ENCODE data around the gene GRPEL1. TPM values are rescaled to one million over a fixed set of nuclear protein-coding genes. Genes with fewer than 3 reads are reported as not detected.

The GRPEL1 gene
- total RNA-seq, 1 donor from 2014 or later, result 25.7 TPM

DNA sequence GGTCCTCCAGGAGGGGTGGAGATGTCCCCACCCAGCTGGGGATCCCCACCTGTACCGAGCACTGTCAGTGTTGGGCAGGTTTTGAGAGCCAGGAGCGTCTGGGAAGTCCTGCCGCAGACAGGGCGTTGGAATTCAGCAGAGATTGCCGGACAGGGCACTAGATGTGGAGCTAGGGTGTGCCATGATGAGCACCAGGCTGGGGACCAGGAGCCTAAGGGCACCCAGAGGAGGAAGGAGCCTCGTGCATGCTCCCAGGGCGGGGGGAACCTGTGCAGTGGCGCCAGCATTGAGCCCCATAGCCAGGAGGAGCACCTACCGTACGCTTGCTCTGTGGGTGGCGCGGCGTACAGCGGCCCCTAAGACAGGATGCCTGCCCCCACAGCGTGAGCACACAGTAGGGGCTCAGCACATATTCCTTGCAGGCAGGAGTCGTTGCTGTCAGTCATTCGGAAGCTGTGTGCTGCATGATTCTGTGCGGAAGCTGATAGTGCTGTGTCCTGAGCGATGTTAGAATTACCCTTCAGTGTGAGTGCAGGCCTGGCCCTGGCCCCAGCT, 43.5 kb downstream of the GRPEL1 start:
- H3K9me3 ChIP-seq, result no peaks in the 10 kb centered on the region
- peaks cover 81% of the 10 kb centered on the region for H3K36me3 ChIP-seq
- intact Hi-C loops (cut with DNase I), result no loop called here
- TF ChIP-seq, protein P1, sequence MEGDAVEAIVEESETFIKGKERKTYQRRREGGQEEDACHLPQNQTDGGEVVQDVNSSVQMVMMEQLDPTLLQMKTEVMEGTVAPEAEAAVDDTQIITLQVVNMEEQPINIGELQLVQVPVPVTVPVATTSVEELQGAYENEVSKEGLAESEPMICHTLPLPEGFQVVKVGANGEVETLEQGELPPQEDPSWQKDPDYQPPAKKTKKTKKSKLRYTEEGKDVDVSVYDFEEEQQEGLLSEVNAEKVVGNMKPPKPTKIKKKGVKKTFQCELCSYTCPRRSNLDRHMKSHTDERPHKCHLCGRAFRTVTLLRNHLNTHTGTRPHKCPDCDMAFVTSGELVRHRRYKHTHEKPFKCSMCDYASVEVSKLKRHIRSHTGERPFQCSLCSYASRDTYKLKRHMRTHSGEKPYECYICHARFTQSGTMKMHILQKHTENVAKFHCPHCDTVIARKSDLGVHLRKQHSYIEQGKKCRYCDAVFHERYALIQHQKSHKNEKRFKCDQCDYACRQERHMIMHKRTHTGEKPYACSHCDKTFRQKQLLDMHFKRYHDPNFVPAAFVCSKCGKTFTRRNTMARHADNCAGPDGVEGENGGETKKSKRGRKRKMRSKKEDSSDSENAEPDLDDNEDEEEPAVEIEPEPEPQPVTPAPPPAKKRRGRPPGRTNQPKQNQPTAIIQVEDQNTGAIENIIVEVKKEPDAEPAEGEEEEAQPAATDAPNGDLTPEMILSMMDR (IDR thresholded peaks at IDR 0.05), result no peak
- no peak overlapping the region for H3K4me3 ChIP-seq
- no peak overlapping the region for H3K27ac ChIP-seq
- DNase-seq (no peak), ATAC-seq (peak in 1 of 2 donors; percentile 13)
- no peaks in the 10 kb centered on the region for H3K4me1 ChIP-seq
- H3K27me3 ChIP-seq (ENCODE audit: low read depth), result no peaks in the 10 kb centered on the region

DNA sequence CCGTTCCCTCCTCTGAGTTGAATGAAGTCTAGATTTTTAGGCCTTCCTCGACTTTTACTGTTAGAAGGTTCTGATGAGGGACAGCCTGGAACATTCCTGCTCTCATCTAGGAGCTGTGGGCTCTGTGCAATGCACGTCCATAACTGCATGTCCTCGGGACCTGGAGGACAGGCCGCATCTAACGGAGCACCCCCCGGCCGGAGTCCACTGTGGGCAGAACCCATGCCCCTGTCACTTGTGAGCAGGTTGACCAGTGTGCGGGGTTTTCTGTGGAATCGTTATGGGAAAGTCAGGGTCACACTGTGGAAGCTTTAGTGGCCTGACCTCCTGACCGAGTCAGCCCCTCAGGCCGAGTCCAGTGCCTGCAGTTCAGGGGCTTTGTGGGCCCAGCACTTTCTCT, 44.0 kb downstream of the GRPEL1 start:
- Histone ChIP-seq H3K4me3 (no peak overlapping the region), H3K9me3 (no peaks in the 10 kb centered on the region), H3K27me3 (ENCODE audit: low read depth) (no peaks in the 10 kb centered on the region), H3K27ac (no peak overlapping the region), H3K36me3 (peaks cover 81% of the 10 kb centered on the region), H3K4me1 (no peaks in the 10 kb centered on the region)
- TF ChIP-seq, protein P1 (IDR thresholded peaks at IDR 0.05), result no peak
- intact Hi-C loops (cut with DNase I), result no loop called here
- no peak for DNase-seq
- ATAC-seq, result no peak

DNA sequence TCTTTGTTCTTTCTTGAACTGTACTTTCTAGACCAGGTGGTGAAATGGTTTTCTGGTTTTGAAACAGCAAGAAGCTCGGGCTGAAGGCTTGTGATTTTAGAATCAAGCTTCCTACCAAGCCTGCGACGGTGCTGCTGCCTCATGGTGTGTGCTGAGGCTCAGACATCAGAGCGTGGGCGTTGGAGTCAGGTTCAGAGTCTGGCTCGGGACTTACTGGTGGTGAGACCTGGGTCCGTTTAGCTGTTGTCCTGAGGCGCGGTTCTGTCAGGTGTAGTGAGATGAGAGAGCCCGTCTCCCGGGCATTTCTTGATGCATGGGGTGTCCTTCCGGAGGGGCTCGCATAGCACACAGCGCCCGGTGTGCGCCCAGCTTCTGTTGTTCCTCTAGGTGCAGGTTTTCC, 44.4 kb downstream of the GRPEL1 start:
- H3K36me3 ChIP-seq, result peaks cover 81% of the 10 kb centered on the region
- no peak for DNase-seq
- TF ChIP-seq, protein P1 (IDR thresholded peaks at IDR 0.05), result no peak

DNA sequence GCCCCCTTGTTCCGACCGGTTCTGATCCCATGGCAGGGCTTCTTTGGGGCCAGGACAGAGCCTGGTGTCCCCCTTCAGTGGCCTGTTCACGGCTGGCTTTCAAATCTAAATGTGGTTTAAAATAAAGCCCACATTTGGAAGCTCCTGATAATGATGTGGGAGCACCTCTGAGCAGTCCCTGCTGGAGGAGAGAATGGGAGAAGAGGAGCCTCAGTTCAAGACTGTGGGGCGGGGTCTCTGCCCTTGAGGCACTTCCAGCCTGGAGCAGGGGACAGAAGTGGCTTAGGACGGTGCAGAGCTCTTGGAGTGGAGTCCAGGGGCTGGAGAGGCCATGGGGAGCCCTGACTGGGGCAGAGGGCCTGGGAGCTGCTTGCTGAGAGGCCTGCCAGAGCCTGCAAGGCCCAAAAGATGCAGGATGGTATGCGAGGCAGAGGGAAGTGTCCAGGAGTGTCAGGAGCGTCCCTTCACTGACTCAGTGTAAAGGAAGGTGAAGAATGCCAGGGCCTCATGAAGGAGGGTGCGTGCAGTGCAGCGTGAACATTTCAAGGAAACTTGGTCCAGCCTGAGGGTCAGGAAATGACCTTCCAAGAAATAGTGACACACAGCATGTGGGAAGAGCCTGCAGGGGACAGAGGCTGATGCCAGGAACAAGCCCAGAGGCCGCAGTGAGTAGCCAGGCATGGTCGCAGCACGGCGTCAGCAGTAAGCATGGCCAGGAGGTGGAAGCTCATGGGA, 45.8 kb downstream of the GRPEL1 start:
- ATAC-seq (peak in 1 of 2 donors; percentile 40), DNase-seq (no peak)
- Histone ChIP-seq H3K9me3 (no peaks in the 10 kb centered on the region), H3K4me1 (no peaks in the 10 kb centered on the region), H3K4me3 (no peak overlapping the region), H3K36me3 (peaks cover 95% of the 10 kb centered on the region), H3K27ac (peak overlapping the region; percentile 9), H3K27me3 (ENCODE audit: low read depth) (no peaks in the 10 kb centered on the region)
- intact Hi-C loops (cut with DNase I), result no loop called here
- TF ChIP-seq, protein P1 (IDR thresholded peaks at IDR 0.05), result no peak

More for the DNA sequence above, 44.4 kb downstream of the GRPEL1 start:
- no peak overlapping the region for H3K4me3 ChIP-seq
- H3K4me1 ChIP-seq, result no peaks in the 10 kb centered on the region
- H3K9me3 ChIP-seq, result no peaks in the 10 kb centered on the region
- no peaks in the 10 kb centered on the region for H3K27me3 ChIP-seq (ENCODE audit: low read depth)
- no peak for ATAC-seq
- intact Hi-C loops (cut with DNase I), result no loop called here
- no peak overlapping the region for H3K27ac ChIP-seq

DNA sequence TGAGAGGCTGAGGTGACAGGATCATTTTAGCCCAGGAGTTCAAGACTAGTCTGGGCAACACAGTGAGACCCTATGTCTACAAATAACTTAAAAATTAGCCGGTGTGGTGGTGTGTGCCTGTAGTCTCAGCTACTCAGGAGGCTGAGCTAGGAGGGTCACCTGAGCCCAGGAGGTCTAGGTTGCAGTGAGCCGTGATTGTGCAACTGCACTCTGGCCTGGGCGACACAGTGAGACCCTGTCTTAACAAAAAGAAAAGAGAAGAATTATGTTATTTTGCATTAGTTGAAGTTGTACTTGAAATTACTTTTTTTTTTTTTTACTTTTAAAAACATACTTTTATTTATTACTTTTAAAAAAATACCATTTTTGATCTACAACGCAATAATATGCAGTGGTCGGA, 46.5 kb downstream of the GRPEL1 start:
- TF ChIP-seq, protein P1 (IDR thresholded peaks at IDR 0.05), result no peak
- Histone ChIP-seq H3K27ac (no peak overlapping the region), H3K36me3 (peaks cover 95% of the 10 kb centered on the region), H3K4me3 (no peak overlapping the region), H3K4me1 (no peaks in the 10 kb centered on the region), H3K9me3 (no peaks in the 10 kb centered on the region), H3K27me3 (ENCODE audit: low read depth) (no peaks in the 10 kb centered on the region)
- intact Hi-C loops (cut with DNase I), result no loop called here
- ATAC-seq, result no peak
- DNase-seq, result no peak

All from lower lobe of right lung (tissue), 2 donors.